Esophagus (tissue), 2 donors: Measurements from ENCODE around the gene OLFML3. TPM values are rescaled to one million over a fixed set of nuclear protein-coding genes. Genes with fewer than 3 reads are reported as not detected.

Experiments
- H3K27ac ChIP-seq, 2 donors: one replicate each; pipeline ENCODE4 v1.5.1; 2013; ENCODE audit warnings: low read depth in 2 of 2, mild to moderate bottlenecking in 2 of 2, inconsistent platforms in 1 of 2, low read length in 1 of 2, moderate library complexity in 1 of 2
- H3K27me3 ChIP-seq, 2 donors: one replicate each; pipeline ENCODE4 v1.6.1; 2013; ENCODE audit warnings: low read length in 2 of 2, control low read depth in 1 of 2, mild to moderate bottlenecking in 1 of 2; ENCODE audit not compliant: insufficient read depth in 2 of 2, control insufficient read depth in 1 of 2
- H3K36me3 ChIP-seq, 2 donors: one replicate each; pipeline ENCODE4 v1.6.1; 2013; ENCODE audit warnings: low read length in 1 of 2; ENCODE audit not compliant: control insufficient read depth in 2 of 2, insufficient read depth in 2 of 2
- H3K4me1 ChIP-seq, 2 donors: one replicate each; pipeline ENCODE4 v1.6.1; 2013; ENCODE audit warnings: low read length in 1 of 2; ENCODE audit not compliant: control insufficient read depth in 2 of 2, insufficient read depth in 2 of 2
- H3K4me3 ChIP-seq, 2 donors: one replicate each; pipeline ENCODE4 v1.5.1; 2013; ENCODE audit warnings: low read length in 2 of 2, mild to moderate bottlenecking in 2 of 2, low read depth in 1 of 2, moderate library complexity in 1 of 2
- H3K9me3 ChIP-seq, 2 donors: one replicate each; pipeline ENCODE4 v1.6.1; 2013; ENCODE audit warnings: mild to moderate bottlenecking in 2 of 2, low read depth in 1 of 2, low read length in 1 of 2, moderate library complexity in 1 of 2; ENCODE audit not compliant: control insufficient read depth in 2 of 2, insufficient read depth in 1 of 2
- WGBS, 2 donors: extraction: QIAGEN DNeasy Blood & Tissue Kit; methylation state at CpG; one replicate each; pipeline ENCODE4 v1.1.7; 2013; 5-methylcytosine and 5-hydroxymethylcytosine counted together
- polyA plus RNA-seq, 2 donors: library from polyadenylated mRNA; stranded (reverse); fragments of 200-250 nt; gene quantifications; one replicate each; pipeline ENCODE4 v1.2.3, GENCODE V29; 2013
- donor health status: healthy with polysubstance abuse.
- donor health status: Bipolar disorder and iron deficiency.

Gene OLFML3
- polyA plus RNA-seq, 2 donors = 4.7 to 6.7 TPM

DNA sequence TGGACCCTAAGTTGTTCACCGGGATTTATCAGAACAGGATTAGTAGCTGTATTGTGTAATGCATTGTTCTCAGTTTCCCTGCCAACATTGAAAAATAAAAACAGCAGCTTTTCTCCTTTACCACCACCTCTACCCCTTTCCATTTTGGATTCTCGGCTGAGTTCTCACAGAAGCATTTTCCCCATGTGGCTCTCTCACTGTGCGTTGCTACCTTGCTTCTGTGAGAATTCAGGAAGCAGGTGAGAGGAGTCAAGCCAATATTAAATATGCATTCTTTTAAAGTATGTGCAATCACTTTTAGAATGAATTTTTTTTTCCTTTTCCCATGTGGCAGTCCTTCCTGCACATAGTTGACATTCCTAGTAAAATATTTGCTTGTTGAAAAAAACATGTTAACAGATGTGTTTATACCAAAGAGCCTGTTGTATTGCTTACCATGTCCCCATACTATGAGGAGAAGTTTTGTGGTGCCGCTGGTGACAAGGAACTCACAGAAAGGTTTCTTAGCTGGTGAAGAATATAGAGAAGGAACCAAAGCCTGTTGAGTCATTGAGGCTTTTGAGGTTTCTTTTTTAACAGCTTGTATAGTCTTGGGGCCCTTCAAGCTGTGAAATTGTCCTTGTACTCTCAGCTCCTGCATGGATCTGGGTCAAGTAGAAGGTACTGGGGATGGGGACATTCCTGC lies 3.9 kb upstream of the OLFML3 start:
- WGBS, 2 donors = 64 to 65% methylated on average over 4 of the region's 4 CpGs
- no peaks in the 10 kb centered on the region for H3K27me3 ChIP-seq
- no peak overlapping the region for H3K4me3 ChIP-seq
- no peak overlapping the region for H3K27ac ChIP-seq
- H3K36me3 ChIP-seq = peaks cover 17 to 18% of the 10 kb centered on the region in 2 donors
- no peaks in the 10 kb centered on the region for H3K9me3 ChIP-seq
- H3K4me1 ChIP-seq = peaks cover 0 to 3% of the 10 kb centered on the region in 2 donors

GRCh38 chr1:113976609-113977278 lies 2.5 kb upstream of the OLFML3 start:
- Histone ChIP-seq H3K4me1 (peaks cover 0 to 3% of the 10 kb centered on the region in 2 donors), H3K27me3 (no peaks in the 10 kb centered on the region), H3K9me3 (no peaks in the 10 kb centered on the region), H3K27ac (peak overlapping the region in 1 of 2 donors; percentile 47), H3K4me3 (no peak overlapping the region), H3K36me3 (peaks cover 15 to 16% of the 10 kb centered on the region in 2 donors)
- WGBS, 2 donors = 66 to 68% methylated on average over 4 of the region's 4 CpGs

GRCh38 chr1:113977906-113978305 lies 1.4 kb upstream of the OLFML3 start:
- no peak overlapping the region for H3K27ac ChIP-seq
- peaks cover under 1 to 3% of the 10 kb centered on the region in 2 donors for H3K4me1 ChIP-seq
- no peak overlapping the region for H3K4me3 ChIP-seq
- H3K36me3 ChIP-seq = peaks cover 6% of the 10 kb centered on the region in 2 donors
- no peaks in the 10 kb centered on the region for H3K9me3 ChIP-seq
- no peaks in the 10 kb centered on the region for H3K27me3 ChIP-seq
- 75 to 84% methylated on average over 3 of the region's 3 CpGs for WGBS, 2 donors

GRCh38 chr1:113980110-113980509 lies 836 bp downstream of the OLFML3 start:
- peaks cover 3 to 5% of the 10 kb centered on the region in 2 donors for H3K4me1 ChIP-seq
- H3K36me3 ChIP-seq = no peaks in the 10 kb centered on the region
- WGBS, 2 donors = 56 to 57% methylated on average over 10 of the region's 10 CpGs
- peak overlapping the region; percentile 17 to 58 for H3K27ac ChIP-seq
- H3K27me3 ChIP-seq = no peaks in the 10 kb centered on the region
- no peaks in the 10 kb centered on the region for H3K9me3 ChIP-seq
- H3K4me3 ChIP-seq = peak overlapping the region in 1 of 2 donors; percentile 16

DNA sequence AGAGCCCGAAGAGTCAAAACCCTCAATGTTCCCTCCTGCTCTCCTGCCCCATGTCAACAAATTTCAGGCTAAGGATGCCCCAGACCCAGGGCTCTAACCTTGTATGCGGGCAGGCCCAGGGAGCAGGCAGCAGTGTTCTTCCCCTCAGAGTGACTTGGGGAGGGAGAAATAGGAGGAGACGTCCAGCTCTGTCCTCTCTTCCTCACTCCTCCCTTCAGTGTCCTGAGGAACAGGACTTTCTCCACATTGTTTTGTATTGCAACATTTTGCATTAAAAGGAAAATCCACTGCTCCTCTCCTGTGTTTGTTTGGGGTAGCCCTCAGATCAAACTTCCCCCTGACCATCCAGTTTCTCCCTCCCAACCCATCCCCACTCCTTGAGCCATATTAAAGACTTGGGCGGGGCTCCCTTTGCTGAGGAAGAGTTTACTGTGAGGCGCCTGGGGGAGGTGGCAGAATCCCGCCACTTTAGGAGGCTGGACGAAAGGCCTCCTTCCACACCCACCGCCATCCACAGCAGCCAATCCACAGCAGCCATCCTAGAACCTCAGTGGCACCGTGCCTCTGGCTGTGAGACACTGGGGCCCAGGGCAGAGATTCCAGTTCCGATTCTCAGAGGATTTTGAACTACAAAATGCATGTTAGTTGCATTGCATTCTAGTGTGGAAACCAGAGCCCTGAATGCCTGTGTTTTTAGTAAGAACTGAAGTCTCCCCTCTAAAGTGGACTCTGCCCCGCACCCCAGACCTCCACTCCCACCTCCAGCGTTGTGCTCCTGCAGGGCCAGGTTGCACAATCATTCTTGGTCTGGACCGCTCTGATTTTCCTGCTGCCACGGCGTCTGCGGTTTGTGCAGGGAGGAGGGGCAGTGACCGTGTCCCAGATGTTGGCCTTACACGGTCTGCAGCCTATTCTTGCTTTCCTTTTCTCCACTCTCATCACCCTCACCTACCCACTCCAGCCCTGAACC lies 3.0 kb downstream of the OLFML3 start:
- Histone ChIP-seq H3K4me1 (peaks cover 3 to 5% of the 10 kb centered on the region in 2 donors), H3K27me3 (no peaks in the 10 kb centered on the region), H3K9me3 (no peaks in the 10 kb centered on the region), H3K36me3 (no peaks in the 10 kb centered on the region), H3K27ac (peak overlapping the region; percentile 51 to 63), H3K4me3 (no peak overlapping the region)
- 43 to 54% methylated on average over 18 of the region's 18 CpGs for WGBS, 2 donors

DNA sequence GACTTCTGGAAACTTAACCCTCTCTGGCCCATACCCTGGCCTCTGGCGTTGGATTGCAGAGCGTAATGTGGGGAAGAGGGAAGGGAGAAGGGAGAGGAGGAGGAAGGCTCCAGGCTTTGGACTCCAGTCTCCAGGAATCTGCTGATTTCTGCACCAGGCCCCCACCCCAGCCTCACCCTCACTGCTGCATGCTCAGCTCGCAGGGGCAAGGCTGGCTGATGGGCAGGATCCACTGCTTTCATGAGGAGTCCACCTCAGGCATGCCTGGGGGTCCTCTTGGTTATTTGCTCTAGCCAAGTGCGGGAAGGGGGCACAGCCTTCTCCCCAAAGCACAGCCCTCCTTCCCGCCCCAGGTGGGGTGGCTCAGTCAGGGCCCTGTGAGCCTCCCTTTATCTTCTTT lies 3.7 kb downstream of the OLFML3 start:
- Histone ChIP-seq H3K27me3 (no peaks in the 10 kb centered on the region), H3K4me3 (no peak overlapping the region), H3K36me3 (no peaks in the 10 kb centered on the region), H3K9me3 (no peaks in the 10 kb centered on the region), H3K4me1 (peaks cover 3 to 5% of the 10 kb centered on the region in 2 donors), H3K27ac (peak overlapping the region; percentile 51 to 63)
- WGBS, 2 donors = 66 to 72% methylated on average over 4 to 5 of the region's 5 CpGs

DNA sequence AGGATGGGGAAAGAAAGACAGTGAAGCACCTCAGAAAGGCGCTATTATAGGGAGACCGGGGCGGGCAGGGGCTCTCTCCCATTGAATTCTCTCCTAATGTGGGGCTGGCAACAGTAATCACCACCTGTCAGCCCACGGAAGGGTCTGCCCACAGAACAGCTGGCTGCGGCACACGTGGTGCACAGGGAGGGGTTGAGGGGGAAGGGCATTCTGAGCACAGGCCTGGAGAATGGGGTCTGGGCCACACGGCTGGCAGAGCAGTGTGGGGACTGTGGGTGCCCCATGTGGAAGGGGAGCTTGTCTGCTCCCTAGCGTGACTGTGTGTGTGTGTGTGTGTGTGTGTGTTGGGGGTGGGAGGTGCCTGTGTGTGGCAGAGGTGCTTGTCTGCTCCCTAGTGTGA lies 4.1 kb downstream of the OLFML3 start:
- 65 to 67% methylated on average over 8 of the region's 8 CpGs for whole genome bisulfite sequencing, 2 donors
- H3K4me1 ChIP-seq = peaks cover 3 to 5% of the 10 kb centered on the region in 2 donors

DNA sequence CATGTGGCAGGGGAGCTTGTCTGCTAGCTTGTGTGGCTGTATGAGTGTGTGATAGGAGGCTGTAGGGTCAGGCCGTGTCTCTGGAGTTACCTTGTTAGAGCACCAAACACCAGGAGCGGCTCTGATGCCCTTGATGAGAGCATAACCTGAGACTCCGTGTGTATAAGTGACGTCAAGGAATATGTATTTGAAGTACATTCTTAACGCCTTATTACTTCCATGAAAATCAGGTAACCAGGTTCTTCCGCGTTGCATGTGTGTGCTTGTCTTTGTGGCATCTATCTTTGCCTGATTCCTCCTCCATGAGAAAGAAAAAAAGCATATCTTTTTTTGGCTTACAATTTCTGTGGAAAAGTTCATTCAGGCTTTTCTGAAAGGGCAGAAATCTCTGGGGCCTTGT lies 4.6 kb downstream of the OLFML3 start:
- Histone ChIP-seq H3K36me3 (no peaks in the 10 kb centered on the region), H3K4me1 (peaks cover 3 to 5% of the 10 kb centered on the region in 2 donors), H3K27ac (peak overlapping the region in 1 of 2 donors; percentile 63), H3K9me3 (no peaks in the 10 kb centered on the region), H3K4me3 (no peak overlapping the region), H3K27me3 (no peaks in the 10 kb centered on the region)
- WGBS, 2 donors = 71 to 73% methylated on average over 7 of the region's 7 CpGs

More for the DNA sequence above, 4.1 kb downstream of the OLFML3 start:
- Histone ChIP-seq H3K9me3 (no peaks in the 10 kb centered on the region), H3K36me3 (no peaks in the 10 kb centered on the region), H3K27ac (peak overlapping the region; percentile 51 to 63), H3K4me3 (no peak overlapping the region), H3K27me3 (no peaks in the 10 kb centered on the region)

- no peaks in the 10 kb centered on the region for H3K9me3 ChIP-seq
- H3K4me1 ChIP-seq = peaks cover 3 to 5% of the 10 kb centered on the region in 2 donors
- 68 to 75% methylated on average over 4 of the region's 4 CpGs for WGBS, 2 donors
- H3K4me3 ChIP-seq = no peak overlapping the region
- no peaks in the 10 kb centered on the region for H3K36me3 ChIP-seq
- H3K27ac ChIP-seq = no peak overlapping the region
- no peaks in the 10 kb centered on the region for H3K27me3 ChIP-seq
Observed at GRCh38 chr1:113984710-113985109, 5.4 kb downstream of the OLFML3 start.
